GM12864 (cell line): ENCODE results near the gene SLC25A33.
"Not testable (repeated sequence)": the region's sequence is repeated elsewhere in the genome, so short reads cannot be mapped to it uniquely, and the experiment has no call there.

Source experiments
- DNase-seq: peaks from one replicate; pipeline ENCODE4 v3.0.0-alpha.2; 2011; ENCODE audit warnings: low read depth
- H3K4me3 ChIP-seq: 2 replicates; pipeline ENCODE4 v1.5.1; 2011; ENCODE audit warnings: mild to moderate bottlenecking, low read depth, low read length, control low read depth
- CTCF ChIP-seq: IDR thresholded peaks from 2 replicates; pipeline ENCODE4 v1.5.1; 2011; ENCODE audit warnings: low read depth, mild to moderate bottlenecking, moderate library complexity, low read length, control low read depth, inconsistent platforms; ENCODE audit errors: missing control alignments

Gene SLC25A33

GRCh38 chr1:9613625-9614299, 74.5 kb downstream of the SLC25A33 start:
- no peak overlapping the region for H3K4me3 ChIP-seq
- TF ChIP-seq CTCF, result no peak
- no peak for DNase-seq

GRCh38 chr1:9615316-9616063, 76.2 kb downstream of the SLC25A33 start:
- peak; percentile 87 for TF ChIP-seq CTCF
- no peak for DNase-seq
- H3K4me3 ChIP-seq, result no peak overlapping the region

- DNase-seq, result no peak
- H3K4me3 ChIP-seq, result no peak overlapping the region
- no peak for TF ChIP-seq CTCF
Measured at GRCh38 chr1:9618909-9619679, 79.8 kb downstream of the SLC25A33 start.

GRCh38 chr1:9621032-9621431, 81.8 kb downstream of the SLC25A33 start:
- H3K4me3 ChIP-seq, result no peak overlapping the region
- no peak for TF ChIP-seq CTCF
- DNase-seq, result no peak

- TF ChIP-seq CTCF, result no peak
- no peak for DNase-seq
- H3K4me3 ChIP-seq, result no peak overlapping the region
Measured at GRCh38 chr1:9624081-9624480, 84.8 kb downstream of the SLC25A33 start.

GRCh38 chr1:9625030-9625429, 85.8 kb downstream of the SLC25A33 start:
- not testable (repeated sequence) for H3K4me3 ChIP-seq, DNase-seq

- TF ChIP-seq CTCF, result no peak
- peak; percentile 69 for DNase-seq
- H3K4me3 ChIP-seq, result peak overlapping the region; percentile 58
Measured at GRCh38 chr1:9626201-9626608, 86.9 kb downstream of the SLC25A33 start.
